Measurements from ENCODE around the gene ZNF775. TPM values are rescaled to one million over a fixed set of nuclear protein-coding genes. Genes with fewer than 3 reads are reported as not detected.
A peak's percentile ranks its signal among the peaks of the same experiment; 100 is the strongest.
"Not testable (repeated sequence)": the region's sequence is repeated elsewhere in the genome, so short reads cannot be mapped to it uniquely, and the experiment has no call there.

The ZNF775 gene
- total and polyA plus RNA-seq, 2 donors, result 6.6 to 7.6 TPM

GRCh38 chr7:150382123-150382843 lies 3.2 kb downstream of the ZNF775 start:
- H3K4me3 ChIP-seq (ENCODE audit: low read length in 2 of 2), result no peak overlapping the region
- no peaks in the 10 kb centered on the region for H3K27me3 ChIP-seq (ENCODE audit: control insufficient read depth in 2 of 2, insufficient read depth in 1 of 2, low read length in 1 of 2)
- peak overlapping the region in 1 of 2 donors; percentile 58 for H3K27ac ChIP-seq (ENCODE audit: low read depth in 1 of 2, low read length in 1 of 2)
- WGBS, result 93% methylated on average over 20 of the region's 20 CpGs
- peaks cover 0 to 10% of the 10 kb centered on the region in 2 donors for H3K9me3 ChIP-seq (ENCODE audit: control insufficient read depth in 2 of 2, insufficient read depth in 1 of 2, low read length in 1 of 2)
- peaks cover 0 to 6% of the 10 kb centered on the region in 2 donors for H3K36me3 ChIP-seq (ENCODE audit: control insufficient read depth in 2 of 2, insufficient read depth in 2 of 2, low read length in 1 of 2)
- H3K4me1 ChIP-seq (ENCODE audit: control insufficient read depth in 2 of 2, insufficient read depth in 2 of 2, low read length in 2 of 2), result peaks cover 41 to 83% of the 10 kb centered on the region in 2 donors
- DNase-seq (ENCODE audit: low read depth in 6 of 9, low spot score in 9 of 9), result no peak

- no peak for DNase-seq (ENCODE audit: low read depth in 6 of 9, low spot score in 9 of 9)
- Histone ChIP-seq H3K9me3 (ENCODE audit: control insufficient read depth in 2 of 2, insufficient read depth in 1 of 2, low read length in 1 of 2) (peaks cover 0 to 10% of the 10 kb centered on the region in 2 donors), H3K4me3 (ENCODE audit: low read length in 2 of 2) (no peak overlapping the region), H3K4me1 (ENCODE audit: control insufficient read depth in 2 of 2, insufficient read depth in 2 of 2, low read length in 2 of 2) (peaks cover 37 to 78% of the 10 kb centered on the region in 2 donors), H3K27me3 (ENCODE audit: control insufficient read depth in 2 of 2, insufficient read depth in 1 of 2, low read length in 1 of 2) (no peaks in the 10 kb centered on the region), H3K27ac (ENCODE audit: low read depth in 1 of 2, low read length in 1 of 2) (peak overlapping the region in 1 of 2 donors; percentile 78), H3K36me3 (ENCODE audit: control insufficient read depth in 2 of 2, insufficient read depth in 2 of 2, low read length in 1 of 2) (peaks cover 0 to 6% of the 10 kb centered on the region in 2 donors)
- WGBS, result 61% methylated on average over 4 of the region's 4 CpGs
These were observed 3.7 kb downstream of the ZNF775 start for GRCh38 chr7:150382844-150383225.

DNA sequence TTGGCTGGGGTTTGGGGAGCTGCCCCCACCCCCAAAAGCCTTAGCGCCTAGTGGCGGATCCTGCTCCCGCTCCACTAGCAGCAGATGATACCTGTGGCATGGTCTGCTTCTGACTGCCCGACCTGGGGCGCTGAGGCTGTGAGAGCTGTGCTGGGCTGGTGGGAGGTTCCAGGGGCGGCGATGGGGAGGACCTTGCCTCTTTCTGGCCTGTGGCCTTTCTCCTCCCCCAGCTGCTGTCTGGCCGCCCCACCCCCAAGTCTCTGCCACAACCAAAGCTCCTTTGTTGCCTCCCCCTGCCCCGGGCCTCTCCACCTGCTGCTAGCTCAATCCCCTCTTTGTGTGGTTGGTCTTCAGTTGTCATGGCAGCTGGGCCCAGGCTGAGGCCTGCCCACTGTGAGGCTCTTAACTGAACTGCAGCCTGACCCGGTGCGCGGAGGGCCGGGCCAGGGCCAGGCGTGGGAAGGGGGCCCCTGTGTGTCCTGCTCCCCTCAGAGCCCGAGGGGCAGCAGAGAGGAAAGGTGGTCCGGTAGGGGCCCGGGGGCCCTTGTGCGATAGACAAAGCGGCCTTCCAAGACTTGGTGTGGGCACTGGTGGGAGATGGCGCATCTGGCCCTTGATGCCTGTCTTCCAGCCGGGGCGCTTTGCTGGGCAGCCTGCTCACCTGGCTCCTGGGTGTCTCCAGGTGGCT lies 4.7 kb downstream of the ZNF775 start:
- no peaks in the 10 kb centered on the region for H3K27me3 ChIP-seq (ENCODE audit: control insufficient read depth in 2 of 2, insufficient read depth in 1 of 2, low read length in 1 of 2)
- WGBS, result 87% methylated on average over 22 of the region's 22 CpGs
- H3K4me3 ChIP-seq (ENCODE audit: low read length in 2 of 2), result no peak overlapping the region
- H3K36me3 ChIP-seq (ENCODE audit: control insufficient read depth in 2 of 2, insufficient read depth in 2 of 2, low read length in 1 of 2), result peaks cover 6 to 14% of the 10 kb centered on the region in 2 donors
- peaks cover 33 to 70% of the 10 kb centered on the region in 2 donors for H3K4me1 ChIP-seq (ENCODE audit: control insufficient read depth in 2 of 2, insufficient read depth in 2 of 2, low read length in 2 of 2)
- H3K9me3 ChIP-seq (ENCODE audit: control insufficient read depth in 2 of 2, insufficient read depth in 1 of 2, low read length in 1 of 2), result peaks cover 0 to 6% of the 10 kb centered on the region in 2 donors
- peak overlapping the region in 1 of 2 donors; percentile 78 for H3K27ac ChIP-seq (ENCODE audit: low read depth in 1 of 2, low read length in 1 of 2)
- peak in 1 of 9 donors; percentile 59 for DNase-seq (ENCODE audit: low read depth in 6 of 9, low spot score in 9 of 9)

- WGBS, result 90% methylated on average over 15 of the region's 15 CpGs
- H3K36me3 ChIP-seq (ENCODE audit: control insufficient read depth in 2 of 2, insufficient read depth in 2 of 2, low read length in 1 of 2), result peaks cover 11 to 17% of the 10 kb centered on the region in 2 donors
- H3K27ac ChIP-seq (ENCODE audit: low read depth in 1 of 2, low read length in 1 of 2), result no peak overlapping the region
- H3K4me1 ChIP-seq (ENCODE audit: control insufficient read depth in 2 of 2, insufficient read depth in 2 of 2, low read length in 2 of 2), result peaks cover 33 to 68% of the 10 kb centered on the region in 2 donors
- peaks cover 0 to 6% of the 10 kb centered on the region in 2 donors for H3K9me3 ChIP-seq (ENCODE audit: control insufficient read depth in 2 of 2, insufficient read depth in 1 of 2, low read length in 1 of 2)
- H3K4me3 ChIP-seq (ENCODE audit: low read length in 2 of 2), result no peak overlapping the region
- DNase-seq (ENCODE audit: low read depth in 6 of 9, low spot score in 9 of 9), result no peak
- H3K27me3 ChIP-seq (ENCODE audit: control insufficient read depth in 2 of 2, insufficient read depth in 1 of 2, low read length in 1 of 2), result no peaks in the 10 kb centered on the region
These were observed 5.5 kb downstream of the ZNF775 start for GRCh38 chr7:150384406-150385301.

DNA sequence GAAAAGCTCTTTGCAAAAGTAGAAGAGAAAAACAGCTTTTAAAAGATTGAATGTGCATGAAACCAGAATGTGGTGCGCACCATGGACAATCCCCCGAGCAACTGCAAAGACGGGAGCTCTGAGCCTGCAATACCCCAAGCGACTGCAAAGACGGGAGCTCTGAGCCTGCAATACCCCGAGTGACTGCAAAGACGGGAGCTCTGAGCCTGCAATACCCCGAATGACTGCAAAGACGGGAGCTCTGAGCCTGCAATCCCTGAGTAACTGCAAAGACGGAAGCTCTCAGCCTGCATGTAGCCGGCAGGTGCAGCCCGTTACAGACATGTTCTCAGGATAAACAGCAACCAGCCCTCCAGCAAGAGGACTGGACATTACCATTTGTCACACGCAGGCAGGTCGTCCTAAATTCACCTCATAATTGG lies 6.2 kb downstream of the ZNF775 start:
- peaks cover 31 to 61% of the 10 kb centered on the region in 2 donors for H3K4me1 ChIP-seq (ENCODE audit: control insufficient read depth in 2 of 2, insufficient read depth in 2 of 2, low read length in 2 of 2)
- WGBS, result 96% methylated on average over 14 of the region's 14 CpGs

DNA sequence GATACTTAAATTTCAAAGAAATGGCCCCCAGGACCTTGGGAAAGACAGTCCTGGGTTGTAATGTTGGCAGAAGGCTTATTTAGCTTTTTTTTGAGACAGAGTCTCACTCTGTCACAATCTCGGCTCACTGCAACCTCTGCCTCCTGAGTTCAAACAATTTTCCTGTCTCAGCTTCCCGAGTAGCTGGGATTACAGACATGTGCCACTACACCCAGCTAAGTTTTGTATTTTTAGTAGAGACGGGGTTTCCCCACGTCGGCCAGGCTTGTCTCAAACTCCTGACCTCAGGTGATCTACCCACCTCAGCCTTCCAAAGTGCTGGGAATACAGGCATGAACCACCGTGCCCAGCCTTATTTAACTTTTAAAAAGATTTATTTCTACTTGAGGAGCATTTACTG lies 6.8 kb downstream of the ZNF775 start:
- DNase-seq (ENCODE audit: low read depth in 6 of 9, low spot score in 9 of 9); H3K9me3 ChIP-seq (ENCODE audit: control insufficient read depth in 2 of 2, insufficient read depth in 1 of 2, low read length in 1 of 2); H3K27me3 ChIP-seq (ENCODE audit: control insufficient read depth in 2 of 2, insufficient read depth in 1 of 2, low read length in 1 of 2); H3K27ac ChIP-seq (ENCODE audit: low read depth in 1 of 2, low read length in 1 of 2); H3K4me3 ChIP-seq (ENCODE audit: low read length in 2 of 2): not testable (repeated sequence)
- WGBS, result 85% methylated on average over 6 of the region's 6 CpGs
- H3K4me1 ChIP-seq (ENCODE audit: control insufficient read depth in 2 of 2, insufficient read depth in 2 of 2, low read length in 2 of 2), result peaks cover 26 to 56% of the 10 kb centered on the region in 2 donors
- peaks cover 17 to 24% of the 10 kb centered on the region in 2 donors for H3K36me3 ChIP-seq (ENCODE audit: control insufficient read depth in 2 of 2, insufficient read depth in 2 of 2, low read length in 1 of 2)

More for the DNA sequence above, 6.2 kb downstream of the ZNF775 start:
- Histone ChIP-seq H3K9me3 (ENCODE audit: control insufficient read depth in 2 of 2, insufficient read depth in 1 of 2, low read length in 1 of 2) (peaks cover 0 to 6% of the 10 kb centered on the region in 2 donors), H3K36me3 (ENCODE audit: control insufficient read depth in 2 of 2, insufficient read depth in 2 of 2, low read length in 1 of 2) (peaks cover 17 to 22% of the 10 kb centered on the region in 2 donors), H3K27ac (ENCODE audit: low read depth in 1 of 2, low read length in 1 of 2) (no peak overlapping the region), H3K4me3 (ENCODE audit: low read length in 2 of 2) (no peak overlapping the region), H3K27me3 (ENCODE audit: control insufficient read depth in 2 of 2, insufficient read depth in 1 of 2, low read length in 1 of 2) (no peaks in the 10 kb centered on the region)
- no peak for DNase-seq (ENCODE audit: low read depth in 6 of 9, low spot score in 9 of 9)

DNA sequence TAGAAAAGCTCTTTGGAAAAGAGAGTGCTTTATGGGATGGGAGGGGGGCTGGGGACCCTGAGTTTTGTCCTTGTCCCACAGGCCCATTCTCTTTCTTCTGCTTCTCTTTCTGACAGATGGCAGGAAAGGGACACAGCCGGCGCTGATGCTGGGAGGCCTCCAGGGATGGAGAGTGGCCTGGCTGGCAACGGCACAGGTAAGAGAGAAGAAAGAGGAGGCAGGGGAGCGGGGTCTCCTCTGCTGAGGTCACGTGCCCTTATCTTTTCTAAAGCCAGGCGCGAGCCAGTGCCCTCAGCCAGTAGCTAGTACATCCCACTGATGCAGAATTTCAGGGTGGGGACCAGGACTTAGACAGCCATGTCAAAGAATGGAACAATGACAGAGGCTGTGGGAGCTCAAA lies 9.2 kb downstream of the ZNF775 start:
- H3K4me1 ChIP-seq (ENCODE audit: control insufficient read depth in 2 of 2, insufficient read depth in 2 of 2, low read length in 2 of 2), result peaks cover 7 to 34% of the 10 kb centered on the region in 2 donors
- H3K27me3 ChIP-seq (ENCODE audit: control insufficient read depth in 2 of 2, insufficient read depth in 1 of 2, low read length in 1 of 2), result no peaks in the 10 kb centered on the region
- no peak overlapping the region for H3K4me3 ChIP-seq (ENCODE audit: low read length in 2 of 2)
- DNase-seq (ENCODE audit: low read depth in 6 of 9, low spot score in 9 of 9), result no peak
- H3K36me3 ChIP-seq (ENCODE audit: control insufficient read depth in 2 of 2, insufficient read depth in 2 of 2, low read length in 1 of 2), result peaks cover 17 to 26% of the 10 kb centered on the region in 2 donors
- no peak overlapping the region for H3K27ac ChIP-seq (ENCODE audit: low read depth in 1 of 2, low read length in 1 of 2)
- WGBS, result 97% methylated on average over 7 of the region's 7 CpGs
- peaks cover 0 to 6% of the 10 kb centered on the region in 2 donors for H3K9me3 ChIP-seq (ENCODE audit: control insufficient read depth in 2 of 2, insufficient read depth in 1 of 2, low read length in 1 of 2)

- no peak for DNase-seq (ENCODE audit: low read depth in 6 of 9, low spot score in 9 of 9)
- Histone ChIP-seq H3K27me3 (ENCODE audit: control insufficient read depth in 2 of 2, insufficient read depth in 1 of 2, low read length in 1 of 2) (no peaks in the 10 kb centered on the region), H3K4me1 (ENCODE audit: control insufficient read depth in 2 of 2, insufficient read depth in 2 of 2, low read length in 2 of 2) (peaks cover 2 to 28% of the 10 kb centered on the region in 2 donors), H3K9me3 (ENCODE audit: control insufficient read depth in 2 of 2, insufficient read depth in 1 of 2, low read length in 1 of 2) (peaks cover 0 to 2% of the 10 kb centered on the region in 2 donors), H3K36me3 (ENCODE audit: control insufficient read depth in 2 of 2, insufficient read depth in 2 of 2, low read length in 1 of 2) (peaks cover 17 to 28% of the 10 kb centered on the region in 2 donors), H3K4me3 (ENCODE audit: low read length in 2 of 2) (no peak overlapping the region), H3K27ac (ENCODE audit: low read depth in 1 of 2, low read length in 1 of 2) (no peak overlapping the region)
- WGBS, result 94% methylated on average over 20 of the region's 20 CpGs
These were observed 9.8 kb downstream of the ZNF775 start for GRCh38 chr7:150388709-150389531.

All from thymus (tissue), 11 donors.